HG03354 (cell line): ENCODE measurements around the gene GRB10.

ENCODE experiments used
- ATAC-seq: cut with Tn5 transposase; IDR thresholded peaks from one replicate; pipeline ENCODE4 v1.9.1; 2021; ENCODE audit warnings: mild to moderate bottlenecking; ENCODE audit not compliant: unreplicated experiment, poor library complexity, severe bottlenecking

Gene GRB10

DNA sequence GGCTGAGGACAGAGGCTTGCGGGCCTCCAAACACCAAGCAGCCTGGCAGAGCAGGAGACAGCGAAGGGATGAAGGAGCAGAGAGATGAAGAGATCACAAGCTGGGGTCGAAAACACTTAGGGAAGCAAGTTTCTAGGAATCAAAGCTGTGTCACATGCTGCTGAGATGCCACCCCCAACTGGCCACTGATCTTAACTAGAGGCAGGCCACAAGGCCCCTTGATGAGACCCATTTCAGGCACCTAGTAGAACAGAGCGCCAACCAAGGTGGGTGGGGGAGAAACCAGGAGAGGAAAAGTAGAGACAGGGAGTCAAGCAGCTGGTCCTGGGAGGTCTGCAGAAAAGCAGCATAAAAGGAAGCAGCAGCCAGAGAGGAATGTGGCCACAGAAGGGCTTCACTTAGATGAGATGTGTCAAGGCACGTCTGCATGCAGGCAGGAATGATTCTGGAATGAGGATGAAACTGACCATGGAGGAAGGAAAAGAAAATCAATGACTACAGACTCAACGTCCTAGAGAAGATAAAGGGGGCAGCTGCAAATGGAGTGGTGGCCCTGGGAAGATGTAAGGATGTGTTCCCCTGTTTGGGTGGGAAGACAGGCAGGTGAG, 132.5 kb downstream of the GRB10 start:
- ATAC-seq = no peak

DNA sequence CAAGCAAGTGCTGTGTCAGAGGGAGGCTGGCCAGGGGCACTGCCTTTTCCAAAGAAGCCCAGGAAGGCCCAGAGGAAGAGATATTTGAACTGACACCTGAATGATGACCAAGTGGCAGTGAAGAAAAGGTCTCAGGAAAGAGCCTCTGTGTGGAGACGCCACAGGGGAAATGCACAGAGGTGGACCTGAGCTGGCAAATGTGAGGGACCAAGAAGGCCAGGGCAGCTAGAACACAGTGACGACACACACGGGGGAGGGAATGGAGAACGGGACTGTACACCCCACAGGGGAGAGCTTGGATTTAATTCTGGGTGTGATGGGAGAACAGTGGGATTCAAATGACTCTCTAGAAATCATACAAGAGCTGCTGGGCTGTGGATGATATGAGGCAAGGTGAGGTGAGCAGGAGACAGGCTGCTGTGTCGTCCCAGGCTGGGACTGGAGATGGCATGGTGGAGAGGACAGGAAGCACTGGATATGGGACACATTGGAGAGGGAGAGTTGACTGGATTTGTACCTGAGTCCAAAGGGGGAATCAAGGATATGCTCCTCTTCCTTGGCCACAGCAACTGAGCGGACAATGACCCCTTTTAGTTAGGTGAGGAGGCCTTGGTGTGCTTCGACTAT, 133.3 kb downstream of the GRB10 start:
- ATAC-seq = no peak

DNA sequence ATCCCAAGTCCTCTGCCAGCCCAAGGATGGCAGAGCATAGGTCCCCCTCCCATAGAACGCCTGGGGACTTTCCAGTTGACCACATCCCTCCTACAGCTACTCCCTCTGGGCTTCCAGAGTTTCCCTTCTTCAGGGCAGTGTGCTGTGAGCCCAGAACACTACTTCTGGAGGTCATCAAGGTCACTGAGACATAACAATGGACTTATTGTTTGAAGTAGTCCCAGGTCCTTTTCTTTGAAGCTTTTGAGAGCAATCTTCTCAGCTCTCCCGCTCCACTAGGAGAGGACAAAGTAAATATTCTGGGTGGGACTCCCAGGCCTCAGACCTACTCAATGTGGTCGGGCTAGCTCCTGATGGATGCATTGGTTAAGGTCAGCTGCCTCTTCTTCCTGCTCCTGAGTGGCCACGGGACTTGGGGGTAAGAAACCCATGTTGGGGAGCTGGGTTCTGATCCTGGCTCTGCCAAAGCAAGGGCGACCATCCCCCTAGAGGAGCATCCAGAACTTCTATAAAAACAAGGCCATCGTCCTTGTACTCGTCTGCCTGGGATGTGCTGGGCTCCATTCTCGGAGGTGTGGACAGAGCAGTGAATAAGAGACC, 134.0 kb downstream of the GRB10 start:
- ATAC-seq = no peak

DNA sequence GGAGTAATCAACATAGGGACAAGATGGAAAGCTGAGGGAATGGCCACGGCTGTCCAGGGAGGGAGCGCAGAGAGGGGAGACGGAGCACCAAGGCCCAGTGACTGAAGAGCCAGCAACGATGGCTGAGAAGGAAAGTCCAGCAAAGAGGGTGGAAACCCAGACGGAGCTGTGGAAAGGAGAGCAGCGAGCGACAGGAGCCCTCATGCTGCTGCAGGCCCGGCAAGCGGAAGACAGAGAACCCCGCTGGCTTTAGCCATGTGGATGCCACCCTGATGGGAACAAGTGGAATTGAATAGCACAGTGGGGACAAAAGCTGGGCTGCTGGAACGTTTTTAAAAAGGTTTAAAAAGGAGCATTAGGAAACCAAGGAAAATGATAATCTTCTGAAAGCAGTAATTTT, 134.6 kb downstream of the GRB10 start:
- ATAC-seq = no peak

DNA sequence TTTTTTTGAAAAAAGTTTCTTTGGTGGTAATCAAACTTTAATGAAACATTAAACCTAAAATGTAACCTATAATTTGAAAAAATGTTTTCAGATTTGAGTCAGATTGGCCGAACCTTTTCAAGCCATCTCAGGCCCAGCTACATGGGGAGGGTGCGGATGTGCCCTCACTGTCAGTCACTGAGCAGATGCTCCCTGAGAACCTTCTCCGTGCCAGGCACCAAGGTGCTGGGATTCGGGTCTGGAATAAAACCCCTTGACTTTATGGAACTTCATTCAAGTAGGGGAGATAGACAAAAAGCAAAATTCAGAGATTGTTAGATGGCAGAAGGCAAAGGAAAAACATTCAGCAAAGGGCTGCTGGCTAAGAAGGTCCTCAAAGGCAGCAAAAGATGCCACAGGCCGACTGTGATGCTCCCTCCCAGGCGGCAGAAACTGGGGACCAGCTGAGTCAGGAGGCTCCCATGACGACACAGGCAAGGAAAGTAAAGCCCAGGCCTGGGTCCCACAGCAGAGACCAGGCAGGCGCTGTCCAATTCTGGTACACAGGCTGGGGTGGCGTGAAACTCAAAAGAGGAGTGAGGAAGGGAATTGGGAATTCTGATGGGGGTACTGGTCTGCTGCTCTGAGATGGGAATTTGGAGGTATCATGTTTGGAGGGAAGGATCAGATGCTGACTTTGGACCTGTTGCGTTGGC, 135.3 kb downstream of the GRB10 start:
- no peak for ATAC-seq

DNA sequence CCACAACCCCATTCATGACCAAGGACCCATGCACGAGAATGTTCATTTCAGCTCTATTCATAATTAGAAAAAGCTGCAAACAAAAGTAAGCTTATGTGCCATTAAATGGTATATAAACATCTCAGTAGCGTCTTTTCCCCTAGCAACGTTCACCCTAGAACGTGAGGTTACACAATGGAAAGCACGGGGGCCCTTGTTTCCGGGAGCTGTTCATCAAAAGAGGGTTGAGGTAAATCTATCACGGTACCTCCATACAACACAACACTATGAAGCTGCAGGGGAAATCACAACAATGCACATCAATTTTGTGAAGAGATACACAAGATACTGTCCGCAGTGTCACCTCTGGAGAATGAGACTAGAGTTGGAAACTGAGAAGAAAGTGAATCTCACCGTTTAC, 136.6 kb downstream of the GRB10 start:
- no peak for ATAC-seq

DNA sequence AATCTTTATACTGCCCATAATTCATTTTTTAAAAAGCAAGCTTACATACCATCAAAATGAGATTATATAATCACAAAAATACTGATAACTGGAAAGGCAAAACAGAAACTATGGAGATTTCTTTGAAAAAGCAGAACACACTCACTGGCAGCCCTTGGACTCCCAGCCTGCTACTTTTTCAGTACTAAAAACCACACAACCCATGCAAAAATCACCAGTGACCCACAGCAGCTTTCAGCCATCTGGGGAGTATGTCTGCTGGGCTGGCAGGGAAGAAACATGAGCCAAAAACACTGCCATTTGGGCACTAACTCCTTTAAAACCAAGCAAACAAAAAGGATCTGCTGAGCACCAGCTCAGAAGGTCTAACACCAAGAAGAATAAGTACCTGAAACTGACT, 137.5 kb downstream of the GRB10 start:
- no peak for ATAC-seq

DNA sequence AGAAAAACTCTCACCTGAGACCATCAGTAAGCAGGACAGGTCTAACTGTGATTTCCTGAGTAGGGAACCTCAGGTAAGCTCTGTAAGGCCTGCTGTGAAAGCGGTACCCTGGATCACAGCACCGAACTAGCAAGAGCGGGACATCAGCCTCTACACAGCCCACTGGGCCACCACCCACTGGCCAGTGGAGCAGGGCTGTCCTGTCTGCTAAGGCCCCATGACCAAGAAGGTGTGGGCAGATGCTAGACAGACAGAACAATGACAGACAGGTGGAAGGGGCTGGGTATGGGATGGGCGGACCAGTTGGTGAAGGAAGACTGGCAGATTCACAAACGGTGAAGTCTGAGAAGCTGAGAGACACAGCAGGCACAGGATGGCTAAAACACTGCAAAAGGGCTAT, 138.1 kb downstream of the GRB10 start:
- ATAC-seq = no peak

DNA sequence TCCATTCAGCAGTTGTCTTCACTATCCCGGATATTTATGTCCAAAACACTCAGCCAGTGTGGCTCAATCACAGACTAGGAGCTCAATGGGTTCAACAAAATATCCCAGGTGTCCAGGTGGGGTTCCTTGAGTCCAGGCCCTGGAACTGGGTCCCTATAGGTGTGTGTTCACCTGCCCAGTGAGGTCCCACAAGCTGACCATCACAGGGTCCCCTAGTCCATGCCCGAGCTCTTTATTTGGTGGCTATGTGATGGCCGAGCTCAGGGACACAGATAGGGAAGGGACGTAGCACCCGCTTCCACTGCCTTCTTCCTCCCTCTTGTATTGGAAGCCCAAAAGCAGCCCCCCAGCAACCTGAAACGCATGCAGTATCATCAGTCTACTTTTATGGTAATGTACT, 138.6 kb downstream of the GRB10 start:
- no peak for ATAC-seq

DNA sequence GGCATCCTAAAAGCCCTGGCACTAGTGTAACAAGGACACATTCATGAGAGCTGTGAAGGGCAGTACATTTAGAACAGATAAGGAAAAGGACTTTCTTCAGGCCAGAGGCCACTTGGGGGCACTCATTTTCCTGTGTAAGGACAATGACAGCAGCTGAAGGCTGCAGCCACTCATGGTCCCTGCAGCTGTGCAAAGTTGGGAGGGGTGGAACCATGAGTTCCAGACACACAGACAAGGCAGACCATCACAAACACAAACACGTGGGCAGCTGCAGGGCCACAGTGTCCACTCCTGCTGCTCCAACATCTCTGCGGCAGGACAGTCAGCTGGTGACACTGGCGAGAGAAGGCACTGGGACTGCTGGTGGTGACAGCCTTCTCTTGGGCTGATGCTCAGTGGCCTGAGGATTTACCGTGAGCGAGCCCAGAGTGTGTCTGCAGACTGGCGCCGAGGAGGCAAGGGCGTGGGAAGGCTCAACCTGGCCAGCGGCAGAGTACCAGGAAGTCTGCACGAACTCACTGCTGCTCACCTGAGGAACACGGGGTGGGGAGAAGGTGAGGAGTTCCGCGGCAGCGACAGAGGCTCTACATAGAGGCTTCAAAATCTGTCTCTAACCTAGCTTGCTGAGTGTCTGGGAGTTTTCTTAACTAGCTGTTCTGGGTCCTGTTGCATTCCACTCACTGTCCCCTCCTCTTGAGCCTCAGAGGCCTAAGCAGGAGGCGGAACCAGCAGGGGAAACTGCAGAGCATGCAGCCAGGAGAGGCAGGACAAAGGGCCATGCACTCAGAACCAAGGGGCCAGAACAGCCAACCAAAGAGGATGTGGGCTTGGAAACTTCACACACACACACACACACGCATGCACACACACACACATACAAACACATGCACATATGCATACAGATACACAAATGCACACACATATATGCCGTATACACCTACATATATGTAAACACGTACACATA, 141.0 kb downstream of the GRB10 start:
- no peak for ATAC-seq

DNA sequence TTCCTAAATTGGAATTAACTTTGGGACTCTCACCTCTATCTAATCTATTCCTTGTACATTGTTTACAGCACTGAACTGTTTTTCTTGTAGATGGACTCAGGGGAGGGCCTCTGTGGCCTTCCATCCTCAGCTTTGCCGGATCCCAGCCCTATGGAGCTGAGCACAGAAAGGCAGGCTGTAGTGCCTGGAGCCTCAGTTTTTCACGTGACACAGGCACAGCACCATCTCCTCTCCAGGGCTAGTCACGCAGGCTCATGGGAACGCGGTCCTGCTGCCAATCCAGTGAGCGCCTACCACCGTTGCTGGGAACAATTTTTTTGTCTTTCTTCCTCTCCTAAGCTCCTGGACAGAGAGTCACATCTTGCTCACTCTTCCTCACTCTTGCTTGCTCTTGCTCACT, 141.9 kb downstream of the GRB10 start:
- no peak for ATAC-seq

DNA sequence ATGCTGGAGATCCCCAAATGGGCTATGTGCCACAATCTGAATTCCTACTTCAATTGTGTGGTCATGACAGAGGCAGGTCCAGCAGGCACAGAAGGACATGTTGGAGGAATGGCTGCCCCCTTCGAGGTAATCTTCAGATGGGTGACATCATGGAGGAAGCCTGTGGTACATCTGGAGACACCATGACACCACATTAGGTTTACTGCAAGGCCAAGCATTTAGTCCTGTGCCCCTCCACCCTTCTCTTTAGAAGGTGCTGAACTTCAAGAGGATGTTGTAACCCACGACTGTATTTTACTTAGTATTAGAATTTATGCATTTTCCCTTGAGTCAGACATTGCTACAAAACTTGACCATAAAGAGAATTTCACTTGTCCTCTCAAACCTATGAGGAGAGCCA, 142.4 kb downstream of the GRB10 start:
- no peak for ATAC-seq

DNA sequence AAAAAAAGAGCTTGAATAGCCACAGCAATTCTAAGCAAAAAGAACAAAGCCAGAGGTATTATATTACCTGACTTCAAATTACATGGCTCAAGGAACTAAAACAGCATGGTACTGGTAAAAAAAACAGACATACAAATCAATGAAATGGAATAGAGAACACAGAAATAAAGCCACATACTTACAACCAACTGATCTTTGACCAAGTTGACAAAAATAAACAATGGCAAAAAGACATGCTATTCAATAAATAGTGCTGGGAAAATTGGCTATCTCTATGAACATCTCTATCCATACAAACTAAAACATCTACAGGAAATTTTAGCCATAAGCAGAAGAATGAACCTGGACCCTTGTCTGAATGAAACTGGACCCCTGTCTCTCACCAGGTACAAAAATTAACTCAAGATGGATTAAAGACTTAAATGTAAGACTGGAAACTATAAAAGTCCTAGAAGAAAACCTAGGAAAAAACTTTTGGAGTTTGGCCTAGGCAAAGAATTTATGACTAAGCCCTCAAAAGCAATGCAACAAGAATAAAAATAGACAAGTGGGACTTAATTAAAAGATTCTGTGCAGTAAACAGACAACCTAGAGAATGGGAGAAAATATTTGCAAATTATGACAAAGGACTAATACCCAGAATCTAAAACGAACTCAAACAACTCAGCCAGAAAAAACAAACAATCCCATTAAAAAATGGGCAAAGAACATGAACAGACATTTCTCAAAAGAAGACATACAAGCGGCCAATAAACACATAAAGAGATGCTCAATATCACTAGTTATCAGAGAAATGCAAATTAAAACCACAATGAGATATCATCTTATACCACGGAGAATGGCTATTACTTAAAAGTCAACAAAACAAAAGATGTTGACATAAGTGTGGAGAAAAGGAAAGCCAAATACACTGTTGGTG, 144.7 kb downstream of the GRB10 start:
- no peak for ATAC-seq

DNA sequence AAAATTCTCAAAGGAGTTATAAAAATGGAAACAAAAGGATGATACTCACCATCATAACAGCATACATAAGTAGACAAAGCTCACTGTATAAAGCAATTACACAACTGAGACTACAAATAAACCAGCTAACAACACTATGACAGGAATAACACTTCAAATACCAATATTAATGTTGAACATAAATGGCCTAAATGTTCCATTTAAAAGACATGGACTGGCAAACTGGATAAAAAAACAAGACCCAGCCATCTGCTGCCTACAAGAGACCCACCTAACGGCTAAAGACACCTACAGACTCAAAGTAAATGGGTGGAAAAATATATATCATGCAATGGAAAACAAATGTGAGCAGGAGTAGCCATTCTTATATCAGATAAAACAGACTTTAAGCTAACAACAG, 148.3 kb downstream of the GRB10 start:
- no peak for ATAC-seq

DNA sequence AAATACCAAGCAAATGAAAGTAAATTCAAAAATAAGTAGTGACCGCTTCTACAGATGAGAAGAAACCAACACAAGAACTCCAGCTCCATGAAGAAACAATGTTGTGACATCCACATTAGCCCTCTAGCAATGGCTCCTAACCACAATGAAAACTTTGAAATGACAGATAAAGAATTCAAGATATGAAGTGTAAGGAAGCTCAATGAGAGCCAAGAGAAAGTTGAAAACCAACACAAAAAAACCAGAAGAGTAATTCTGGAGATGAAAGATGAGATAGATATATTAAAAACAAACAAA, 149.3 kb downstream of the GRB10 start:
- ATAC-seq = no peak

DNA sequence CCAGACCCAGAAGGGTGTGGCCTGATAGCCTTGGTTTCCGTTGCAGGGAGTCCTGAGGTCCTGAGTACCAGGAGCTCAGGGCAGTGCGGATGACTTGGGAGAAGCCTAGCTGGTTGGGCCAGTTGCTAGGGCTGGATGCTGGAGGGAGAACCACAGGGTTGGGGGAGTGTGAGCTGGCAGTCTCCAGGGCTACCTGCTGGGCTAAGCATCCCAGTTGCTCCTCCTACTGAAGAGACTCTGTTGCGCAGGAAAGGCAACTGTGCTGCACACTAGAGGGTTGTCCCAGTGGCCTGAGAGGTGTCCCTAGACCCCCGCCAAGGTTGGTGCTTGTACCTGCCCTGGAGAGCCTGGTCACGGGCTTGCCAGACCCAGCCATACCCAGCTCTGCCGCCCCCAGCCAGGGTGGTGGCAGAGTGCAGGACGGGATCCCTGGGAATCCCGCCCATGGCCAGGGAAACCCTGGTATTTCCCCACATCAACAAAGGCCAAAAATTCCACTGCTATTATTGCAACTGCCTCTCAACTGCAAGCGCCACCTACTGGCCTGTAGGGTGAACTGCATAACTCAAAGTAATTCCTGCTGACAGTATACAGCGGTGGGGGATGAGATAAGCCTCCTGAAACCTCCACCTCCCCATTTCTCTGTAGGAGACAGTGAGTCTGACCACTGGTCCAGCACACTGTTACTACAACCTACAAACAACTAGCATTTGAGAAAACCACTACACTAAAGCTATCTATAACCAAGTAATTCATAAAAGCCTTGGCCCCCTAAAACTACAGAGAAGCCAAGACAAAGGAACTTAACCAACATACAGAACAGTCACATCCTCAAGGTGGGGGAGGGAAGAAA, 149.9 kb downstream of the GRB10 start:
- peak; percentile 91 for ATAC-seq

DNA sequence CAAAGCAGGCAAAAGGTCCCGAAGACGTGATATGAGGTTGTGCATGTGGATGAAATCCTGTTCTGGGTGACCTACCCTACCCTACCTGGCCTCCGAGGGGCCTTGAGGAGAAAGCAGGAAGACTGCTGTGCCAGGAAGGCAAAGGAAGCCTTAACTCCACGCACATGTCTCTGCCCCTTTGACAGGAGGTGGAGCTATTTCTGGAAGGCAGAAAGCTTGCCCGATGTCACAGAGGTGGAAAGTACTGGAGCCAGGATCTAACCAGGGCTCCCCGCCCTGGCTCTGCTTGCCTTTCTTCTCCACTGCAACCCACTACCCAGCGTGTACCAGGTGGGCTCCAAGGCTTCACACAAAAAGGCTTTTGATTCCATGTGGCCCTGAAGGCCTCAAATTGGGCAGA, 151.1 kb downstream of the GRB10 start:
- no peak for ATAC-seq

DNA sequence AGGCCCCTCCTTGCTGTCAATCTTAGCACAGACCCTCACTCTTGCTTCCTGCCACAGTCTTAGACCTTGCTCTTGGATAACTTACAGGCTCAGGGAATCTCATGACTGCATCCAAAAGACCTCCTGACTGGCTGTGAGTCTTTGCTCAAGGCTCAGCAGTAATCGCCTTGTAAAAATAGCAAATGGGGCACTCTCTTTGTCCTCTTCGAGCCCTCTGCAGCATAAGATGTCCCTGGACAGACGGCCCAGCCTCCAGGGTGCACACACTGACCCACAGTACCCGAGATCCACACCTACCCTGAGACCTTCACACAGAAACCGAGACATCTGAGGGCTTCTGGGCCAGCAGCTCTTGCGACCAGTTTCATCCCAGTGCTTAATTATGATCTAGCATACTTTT, 151.6 kb downstream of the GRB10 start:
- no peak for ATAC-seq
